ENCODE data around the gene TRIM24.

TRIM24 gene

GRCh38 chr7:138579671-138580070, 119.6 kb downstream of the TRIM24 start:
- DNase-seq = no peak

- DNase-seq = no peak
Observed at GRCh38 chr7:138581065-138581464, 121.0 kb downstream of the TRIM24 start.

GRCh38 chr7:138584283-138584682, 124.2 kb downstream of the TRIM24 start:
- no peak for DNase-seq

DNA sequence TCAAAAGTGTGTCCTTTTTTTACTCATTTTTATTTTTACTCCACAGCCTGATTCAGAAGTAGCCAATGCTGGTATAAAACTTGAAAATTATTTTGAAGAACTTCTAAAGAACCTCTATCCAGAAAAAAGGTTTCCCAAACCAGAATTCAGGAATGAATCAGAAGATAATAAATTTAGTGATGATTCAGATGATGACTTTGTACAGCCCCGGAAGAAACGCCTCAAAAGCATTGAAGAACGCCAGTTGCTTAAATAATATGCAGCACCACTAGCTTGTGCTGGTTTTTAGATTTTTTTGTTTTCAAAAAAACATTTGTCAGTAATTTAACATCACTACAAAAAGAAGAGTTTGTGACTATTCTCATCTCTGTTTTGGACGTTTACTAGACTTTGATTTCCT, 124.6 kb downstream of the TRIM24 start:
- no peak for DNase-seq

GRCh38 chr7:138585283-138585993, 125.4 kb downstream of the TRIM24 start:
- no peak for DNase-seq

- DNase-seq = no peak
Observed at GRCh38 chr7:138587485-138587884, 127.4 kb downstream of the TRIM24 start.

DNA sequence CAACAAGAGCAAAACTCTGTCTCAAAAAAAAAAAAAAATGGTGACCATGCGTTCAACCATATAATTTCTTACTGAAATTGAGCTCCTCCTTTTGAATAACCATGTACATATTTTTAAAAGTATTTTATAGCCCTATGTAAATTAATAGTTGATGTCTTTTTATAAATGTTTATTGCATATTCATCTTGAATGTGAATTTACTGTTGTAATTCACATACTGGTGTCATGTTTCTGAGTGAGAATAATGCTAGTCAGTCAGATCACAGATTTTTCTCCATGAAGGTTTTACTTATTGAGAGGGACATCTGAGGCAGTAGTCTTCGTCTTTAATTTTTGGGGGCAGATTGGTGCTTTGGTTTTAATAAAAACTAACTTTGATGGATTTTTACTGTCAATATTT, 128.9 kb downstream of the TRIM24 start:
- no peak for DNase-seq

DNA sequence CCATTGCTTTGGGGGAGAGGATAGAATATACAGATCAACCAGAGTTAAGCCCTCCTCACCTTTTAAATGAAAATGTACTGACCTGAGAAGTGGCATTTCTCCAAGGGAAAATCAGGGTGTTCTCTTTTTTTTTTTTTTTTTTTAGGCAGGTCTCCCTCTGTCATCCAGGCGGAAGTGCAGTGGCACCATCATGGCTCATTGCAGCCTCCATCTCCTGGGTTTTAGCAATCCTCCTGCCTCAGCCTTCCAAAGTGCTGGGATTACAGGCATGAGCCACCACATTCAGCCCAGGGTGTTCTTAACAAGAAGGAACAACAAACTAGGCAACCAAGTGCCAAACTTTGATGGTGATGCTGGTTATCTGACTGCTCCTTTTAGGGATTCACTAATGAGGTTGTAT, 130.1 kb downstream of the TRIM24 start:
- DNase-seq = no peak

- no peak for DNase-seq
Observed at GRCh38 chr7:138595454-138595853, 135.4 kb downstream of the TRIM24 start.

- DNase-seq = no peak
Observed at GRCh38 chr7:138602451-138602850, 142.4 kb downstream of the TRIM24 start.

DNA sequence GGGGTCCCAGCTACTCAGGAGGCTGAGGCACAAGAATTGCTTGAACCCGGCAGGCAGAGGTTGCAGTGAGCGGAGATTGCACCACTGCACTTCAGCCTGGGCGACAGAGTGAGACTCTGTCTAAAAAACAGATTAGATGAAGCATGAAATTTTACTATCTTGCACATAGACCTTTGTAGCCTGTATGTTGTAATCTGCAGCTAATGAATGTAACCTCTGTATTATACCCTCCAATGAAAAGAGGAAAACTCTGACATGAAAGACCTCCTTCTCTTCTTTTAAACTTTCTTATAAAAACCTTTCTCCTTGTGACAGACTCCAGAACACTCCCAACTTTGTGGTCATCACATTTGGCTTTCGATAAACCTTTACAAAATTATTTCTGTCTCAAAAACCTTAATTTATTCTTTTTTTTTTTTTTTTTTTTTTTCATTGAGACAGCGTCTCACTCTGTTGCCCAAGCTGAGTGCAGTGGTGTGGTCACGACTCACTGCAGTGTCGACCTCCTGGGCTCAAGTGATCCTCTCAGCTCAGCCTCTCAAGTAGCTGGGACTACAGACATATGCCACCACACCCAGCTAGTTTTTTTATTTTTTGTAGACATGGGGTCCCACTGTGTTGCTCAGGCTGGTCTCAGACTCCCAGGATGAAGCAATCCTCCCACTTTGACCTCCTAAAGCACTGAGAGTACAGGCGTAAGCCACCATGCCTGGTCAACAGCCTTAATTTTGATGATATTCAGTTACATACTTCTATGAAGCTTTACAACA, 143.7 kb downstream of the TRIM24 start:
- peak; percentile 2 for DNase-seq

- DNase-seq = no peak
Observed at GRCh38 chr7:138606236-138606635, 146.2 kb downstream of the TRIM24 start.

DNA sequence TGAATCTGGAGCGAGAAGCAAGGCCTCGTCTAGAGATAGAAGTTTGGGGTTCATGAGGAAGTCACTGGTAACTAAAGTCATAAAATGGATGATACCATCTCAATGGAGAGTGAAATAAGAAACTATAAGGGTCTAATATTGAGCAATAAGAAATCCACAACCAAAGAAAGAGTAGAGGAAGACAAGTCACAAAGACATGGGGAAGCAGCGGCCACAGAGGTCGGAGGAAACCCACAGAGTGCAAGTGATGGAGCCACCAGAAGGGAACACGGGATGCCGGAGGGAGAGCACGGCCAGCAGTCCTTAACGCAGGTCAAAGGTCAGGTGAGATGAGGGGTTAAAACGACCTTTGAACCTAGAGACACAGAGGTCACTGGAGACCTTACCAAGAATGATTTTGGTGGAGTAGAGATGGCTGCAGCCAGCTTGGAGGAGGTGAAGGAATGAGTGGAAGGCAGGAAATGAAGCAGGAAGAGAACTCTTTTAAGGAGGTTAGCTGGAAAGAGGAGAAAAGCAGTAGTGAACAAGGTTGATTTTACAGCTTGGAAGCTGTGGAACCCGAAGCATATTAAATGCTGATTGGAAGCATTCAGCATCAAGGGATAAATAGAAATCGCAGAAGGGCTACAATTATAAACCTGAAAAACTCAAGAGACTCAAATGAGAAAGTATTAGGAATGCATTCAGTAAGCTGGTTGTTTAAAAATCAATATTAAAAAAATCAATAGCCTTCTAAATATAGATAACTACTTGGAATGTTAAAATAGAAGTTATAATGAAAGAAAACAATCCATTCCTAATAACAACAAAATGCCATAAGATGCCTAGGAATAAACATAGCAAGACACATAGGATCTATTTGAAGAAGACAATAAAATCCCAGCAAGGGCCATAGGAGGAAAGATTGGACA, 147.4 kb downstream of the TRIM24 start:
- DNase-seq = no peak

DNA sequence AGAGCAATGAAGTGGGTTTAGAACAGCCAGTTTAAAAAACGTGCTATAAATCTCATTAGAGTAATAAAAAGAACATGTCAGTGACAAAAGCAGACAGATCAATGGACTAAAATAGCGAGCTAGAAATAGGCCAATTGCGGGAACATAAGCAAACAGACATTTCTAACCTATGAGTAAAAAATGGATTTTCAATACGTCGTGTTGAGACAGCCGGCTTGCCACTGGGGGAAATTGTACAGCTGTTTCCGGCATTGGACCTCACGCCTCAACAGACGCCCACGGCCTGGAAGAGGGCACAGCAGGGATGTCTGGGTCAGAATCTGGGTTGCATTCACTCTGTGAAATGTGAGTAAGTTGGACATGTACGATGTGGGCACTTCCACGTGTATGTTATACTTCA, 148.2 kb downstream of the TRIM24 start:
- DNase-seq = peak; percentile 35

GRCh38 chr7:138610671-138611170, 150.7 kb downstream of the TRIM24 start:
- no peak for DNase-seq

DNA sequence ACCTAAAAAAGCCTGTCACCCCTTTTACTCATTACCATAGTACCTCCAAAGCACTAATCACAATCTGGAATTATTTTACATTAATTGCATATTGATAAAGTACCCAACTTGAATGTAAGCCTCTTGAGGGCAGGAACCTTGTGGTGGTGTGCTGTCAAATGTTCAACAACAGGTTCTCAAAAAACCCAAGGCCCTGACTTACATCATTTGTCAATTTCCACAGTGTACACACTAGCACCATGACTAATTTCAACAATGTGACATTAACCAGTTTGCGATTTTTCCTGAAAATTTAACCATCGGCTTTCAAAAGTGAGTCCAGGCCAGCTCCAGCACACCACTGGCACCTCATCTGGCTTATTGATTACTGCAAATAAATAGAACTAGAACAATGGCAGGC, 153.6 kb downstream of the TRIM24 start:
- DNase-seq = no peak

- DNase-seq = no peak
Observed at GRCh38 chr7:138616085-138616484, 156.0 kb downstream of the TRIM24 start.

DNA sequence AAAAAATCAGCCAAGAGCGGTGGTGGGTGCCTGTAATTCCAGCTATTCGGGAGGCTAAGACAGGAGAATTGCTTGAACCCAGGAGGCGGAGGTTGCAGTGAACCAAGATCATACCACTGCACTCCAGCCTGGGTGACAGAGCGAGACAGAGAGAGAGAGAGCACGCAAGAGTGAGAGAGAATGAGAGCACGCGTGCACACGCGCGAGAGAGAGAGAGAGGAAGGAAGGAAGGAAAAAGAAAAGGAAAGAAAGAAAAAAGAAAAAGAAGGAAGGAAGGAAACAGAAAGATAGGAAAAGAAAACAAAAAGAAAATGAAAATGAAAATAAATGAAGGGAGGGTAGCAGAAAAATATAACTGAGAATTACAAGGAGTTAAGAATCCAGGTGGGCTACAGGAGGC, 158.4 kb downstream of the TRIM24 start:
- no peak for DNase-seq

GRCh38 chr7:138618933-138619332, 158.9 kb downstream of the TRIM24 start:
- DNase-seq = no peak

DNA sequence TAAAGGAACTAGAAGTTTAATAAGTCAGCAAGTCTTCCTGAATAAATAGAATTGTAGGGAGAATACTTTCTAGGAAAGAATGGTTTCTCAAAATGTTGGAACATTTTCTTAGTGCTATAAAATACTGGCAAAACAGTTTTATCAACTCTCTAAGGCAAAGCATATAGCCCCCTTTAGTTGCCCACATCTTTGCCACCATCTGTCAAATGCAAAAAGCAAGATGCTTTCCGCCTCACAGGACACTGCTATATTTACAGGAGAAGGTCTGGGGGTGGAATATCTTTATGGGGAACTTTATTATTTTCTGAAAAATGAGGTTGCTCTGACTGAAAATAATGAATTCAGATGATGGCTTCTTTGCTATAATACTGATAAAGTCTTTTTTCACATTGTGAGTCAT, 162.8 kb downstream of the TRIM24 start:
- no peak for DNase-seq

DNA sequence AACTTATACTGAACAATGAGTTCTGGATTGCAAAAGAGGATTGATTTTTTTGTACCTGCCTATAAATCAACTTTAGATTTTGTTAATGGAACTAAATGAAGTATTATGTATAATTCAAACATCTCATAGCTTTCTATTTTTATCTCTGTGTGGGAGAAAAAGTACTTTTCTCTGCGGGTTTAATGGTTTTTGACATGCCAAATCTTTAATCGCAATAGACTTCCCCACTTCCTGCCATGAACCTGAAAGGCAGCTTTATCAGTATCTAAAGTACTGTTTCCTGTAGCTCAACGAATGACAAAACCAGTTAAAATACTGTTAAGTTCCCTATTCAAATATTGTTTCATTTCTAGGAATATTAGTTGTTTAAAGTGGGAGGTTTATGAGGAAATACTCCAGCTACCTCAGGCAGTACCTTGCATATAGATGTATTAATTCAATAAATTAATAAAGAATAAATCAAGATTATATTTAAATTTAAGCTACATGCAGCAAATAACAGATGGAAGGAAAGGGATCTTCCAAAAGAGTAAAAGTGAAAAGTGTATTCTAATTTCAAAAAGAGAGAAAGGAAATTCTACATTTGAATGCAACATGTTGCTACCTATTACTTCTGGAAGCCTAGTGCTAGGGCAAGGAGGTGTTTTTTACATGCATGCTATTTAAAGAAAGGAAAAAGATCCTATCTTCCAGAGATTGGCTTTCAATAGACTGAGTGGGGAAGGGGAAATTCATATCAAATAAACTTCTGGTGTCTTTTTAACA, 165.2 kb downstream of the TRIM24 start:
- DNase-seq = no peak

- no peak for DNase-seq
Observed at GRCh38 chr7:138625849-138626230, 165.8 kb downstream of the TRIM24 start.

Measured in fibroblast of skin of scalp (primary cell).